HCT116 (cell line): ENCODE data around the gene ELMO2. TPM values are rescaled to one million over a fixed set of nuclear protein-coding genes. Genes with fewer than 3 reads are reported as not detected.

Experiments
- ATAC-seq: fragments of 200-7000 bp; cut with Tn5 transposase; 2 replicates; pipeline ENCODE4 v1.9.1; 2020; ENCODE audit warnings: mild to moderate bottlenecking, moderate library complexity
- BruUV-seq: library from RNA; stranded (reverse); fragments of 400-500 nt; replicated peaks from 2 replicates; lab custom pipeline; 2021; lab: Mats Ljungman, UMichigan
- CTCF ChIA-PET: fragments of 300-600 bp; sonication (Branson Sonifier 250); formaldehyde crosslinking; loops from one replicate; lab custom pipeline; 2021; ENCODE audit warnings: antibody characterized with exemption; lab: Charles Lee
- POLR2A ChIA-PET: fragments of 300-600, 350-600 bp; sonication (Branson Sonifier 250); formaldehyde crosslinking; loops from one replicate; lab custom pipeline; 2021; ENCODE audit warnings: antibody characterized with exemption; lab: Charles Lee
- RAD21 ChIA-PET, 2 experiments: fragments of 300-600 bp; sonication (Branson Sonifier 250); formaldehyde crosslinking; loops; one replicate each; lab custom pipeline; 2023; ENCODE audit warnings: low total read pairs in 2 of 2; ENCODE audit not compliant: uncharacterized antibody in 2 of 2, unreplicated experiment in 2 of 2, low non-redundant PET in 1 of 2; lab: Charles Lee
- DNase-seq: peaks from one replicate; pipeline ENCODE4 v3.0.0-alpha.2; 2010; ENCODE audit warnings: low read depth, low spot score
- H2AFZ ChIP-seq: fragments of 200-600 bp; shearing (Covaris generic), sonication (generic); 2 replicates; pipeline ENCODE4 v1.6.1; 2017; ENCODE audit warnings: low read depth, mixed run types, mixed read lengths, antibody characterized with exemption, low read length; ENCODE audit not compliant: poor library complexity, severe bottlenecking
- H3K27ac ChIP-seq: 2 replicates; pipeline ENCODE4 v1.5.1; 2012; ENCODE audit warnings: low read depth, low read length
- H3K27me3 ChIP-seq: fragments of 200-600 bp; sonication (generic); 2 replicates; pipeline ENCODE4 v1.6.1; 2016; ENCODE audit warnings: mixed run types, low read length, mixed read lengths; ENCODE audit not compliant: insufficient read depth
- H3K36me3 ChIP-seq, 2 experiments: fragments of 200-500 bp in 1 of 2; fragments of 200-600 bp in 1 of 2; sonication (Bioruptor generic) in 1 of 2; sonication (generic) in 1 of 2; 2 replicates each; pipeline versions ENCODE4 v1.5.1 to v1.6.1; 2014 to 2016; ENCODE audit warnings: low read length in 2 of 2, inconsistent platforms in 1 of 2, mixed read lengths in 1 of 2, mixed run types in 1 of 2; ENCODE audit not compliant: insufficient read depth in 2 of 2, control insufficient read depth in 1 of 2
- H3K4me1 ChIP-seq, 2 experiments: fragments of 200-600 bp in 1 of 2; sonication (generic) in 1 of 2; 2 replicates each; pipeline versions ENCODE4 v1.5.1 to v1.6.1; 2012 to 2017; ENCODE audit warnings: low read length in 2 of 2, inconsistent platforms in 1 of 2, mild to moderate bottlenecking in 1 of 2, mixed read lengths in 1 of 2, mixed run types in 1 of 2, moderate library complexity in 1 of 2; ENCODE audit not compliant: insufficient read depth in 2 of 2, control insufficient read depth in 1 of 2
- H3K4me2 ChIP-seq: fragments of 200-600 bp; sonication (generic); 2 replicates; pipeline ENCODE4 v1.6.1; 2017; ENCODE audit warnings: mixed run types, low read length, mixed read lengths
- H3K4me3 ChIP-seq, 2 experiments: fragments of 200-600 bp in 1 of 2; sonication (generic) in 1 of 2; replicated peaks in 1 of 2; 2 replicates each; pipeline ENCODE4 v1.5.1; 2011 to 2016; ENCODE audit warnings: low read length in 2 of 2, control low read depth in 1 of 2, low read depth in 1 of 2, mild to moderate bottlenecking in 1 of 2, mixed read lengths in 1 of 2, mixed run types in 1 of 2
- H3K79me2 ChIP-seq: fragments of 200-600 bp; sonication (generic); 2 replicates; pipeline ENCODE4 v1.6.1; 2017; ENCODE audit warnings: mild to moderate bottlenecking, mixed run types, low read length, moderate library complexity, mixed read lengths; ENCODE audit not compliant: insufficient read depth
- H3K9ac ChIP-seq: fragments of 200-600 bp; sonication (generic); 2 replicates; pipeline ENCODE4 v1.6.1; 2016; ENCODE audit warnings: low read length, mixed read lengths
- H3K9me2 ChIP-seq: fragments of 200-600 bp; sonication (generic), shearing (Covaris generic); 2 replicates; pipeline ENCODE4 v1.6.1; 2017; ENCODE audit warnings: mixed run types, mild to moderate bottlenecking, moderate library complexity; ENCODE audit not compliant: insufficient read depth
- H3K9me3 ChIP-seq, 2 experiments: fragments of 200-500 bp in 1 of 2; fragments of 200-600 bp in 1 of 2; sonication (Bioruptor generic) in 1 of 2; sonication (generic) in 1 of 2; 2 replicates each; pipeline ENCODE4 v1.6.1; 2014 to 2017; ENCODE audit warnings: low read length in 2 of 2, mixed read lengths in 2 of 2, inconsistent platforms in 1 of 2, low read depth in 1 of 2, mild to moderate bottlenecking in 1 of 2, mixed run types in 1 of 2, moderate library complexity in 1 of 2; ENCODE audit not compliant: control insufficient read depth in 1 of 2, insufficient read depth in 1 of 2
- H4K20me1 ChIP-seq: fragments of 200-600 bp; sonication (generic), shearing (Covaris generic); 2 replicates; pipeline ENCODE4 v1.6.1; 2017; ENCODE audit warnings: mixed run types, mild to moderate bottlenecking, moderate library complexity; ENCODE audit not compliant: insufficient read depth
- EGR1 ChIP-seq: IDR thresholded peaks from 2 replicates; pipeline ENCODE4 v1.6.1; 2012; ENCODE audit warnings: low read depth
- EZH2 ChIP-seq: fragments of 200-600 bp; sonication (generic); IDR thresholded peaks from 2 replicates; pipeline ENCODE4 v1.6.1; 2017; ENCODE audit warnings: antibody characterized with exemption, mixed run types
- EZH2phosphoT487 ChIP-seq: fragments of 200-600 bp; IDR thresholded peaks from 2 replicates; pipeline ENCODE4 v1.6.1; 2018; ENCODE audit warnings: antibody characterized with exemption, borderline replicate concordance
- JUND ChIP-seq: IDR thresholded peaks from 2 replicates; pipeline ENCODE4 v1.6.1; 2012
- MAX ChIP-seq: IDR thresholded peaks from 2 replicates; pipeline ENCODE4 v1.6.1; 2012
- POLR2A ChIP-seq: IDR thresholded peaks from 2 replicates; pipeline ENCODE4 v1.7.0; 2011; ENCODE audit warnings: borderline replicate concordance; ENCODE audit not compliant: insufficient read depth, insufficient read length; ENCODE audit errors: extremely low read depth
- POLR2AphosphoS5 ChIP-seq: IDR thresholded peaks from 2 replicates; pipeline ENCODE4 v1.6.1; 2011; ENCODE audit warnings: mild to moderate bottlenecking, low read depth, low read length, moderate library complexity
- RAD21 ChIP-seq: IDR thresholded peaks from 2 replicates; pipeline ENCODE4 v1.6.1; 2012; ENCODE audit warnings: low read depth, mild to moderate bottlenecking
- SIN3A ChIP-seq: IDR thresholded peaks from 2 replicates; pipeline ENCODE4 v1.6.1; 2012; ENCODE audit warnings: low read depth
- SP1 ChIP-seq: IDR thresholded peaks from 2 replicates; pipeline ENCODE4 v1.6.1; 2012; ENCODE audit warnings: low read depth
- TCF7L2 ChIP-seq: IDR thresholded peaks from 2 replicates; pipeline ENCODE4 v1.7.0; 2011; ENCODE audit warnings: borderline replicate concordance, inconsistent platforms; ENCODE audit not compliant: insufficient read depth, insufficient read length; ENCODE audit errors: extremely low read depth
- ZBTB33 ChIP-seq: IDR thresholded peaks from 2 replicates; pipeline ENCODE4 v1.6.1; 2011; ENCODE audit warnings: mild to moderate bottlenecking, low read length, moderate library complexity; ENCODE audit not compliant: insufficient replicate concordance; ENCODE audit errors: extremely low read depth
- ZFX ChIP-seq: fragments of 450-650 bp; IDR thresholded peaks from 2 replicates; pipeline ENCODE4 v1.6.1; 2017
- ZNF274 ChIP-seq: fragments of 200-500 bp; sonication (Bioruptor generic); IDR thresholded peaks from 2 replicates; pipeline ENCODE4 v1.6.1; 2014; ENCODE audit warnings: mild to moderate bottlenecking, low read depth, low read length, inconsistent platforms
- intact Hi-C: fragments of 100-400 bp; cut with micrococcal nuclease; formaldehyde crosslinking; loops from 2 replicates; pipeline ENCODE4 v1.10.0; 2022
- total RNA-seq: library from RNA; stranded (reverse); gene quantifications from one replicate; pipeline ENCODE4 v1.2.1, GENCODE V29; 2021; ENCODE audit not compliant: unreplicated experiment
- TF ChIP-seq, protein P1 (sequence below), 3 experiments: fragments of 200-600 bp in 1 of 3; sonication (generic) in 1 of 3; IDR thresholded peaks in 2 of 3; conservative IDR thresholded peaks in 1 of 3; 2 replicates each; pipeline ENCODE4 v1.5.1; 2012 to 2017; ENCODE audit warnings: low read depth in 2 of 3, low read length in 2 of 3, antibody characterized with exemption in 1 of 3, borderline replicate concordance in 1 of 3, control low read depth in 1 of 3, mild to moderate bottlenecking in 1 of 3, mixed read lengths in 1 of 3, mixed run types in 1 of 3, moderate library complexity in 1 of 3; ENCODE audit not compliant: insufficient read depth in 1 of 3
- TF ChIP-seq, protein P2 (sequence below): IDR thresholded peaks from 2 replicates; pipeline ENCODE4 v1.6.1; 2012; ENCODE audit warnings: low read depth
- TF ChIP-seq, protein P3 (sequence below): IDR thresholded peaks from 2 replicates; pipeline ENCODE4 v1.6.1; 2012

ELMO2 gene
- total RNA-seq, 1 experiment from 2014 or later: 22.9 TPM

DNA sequence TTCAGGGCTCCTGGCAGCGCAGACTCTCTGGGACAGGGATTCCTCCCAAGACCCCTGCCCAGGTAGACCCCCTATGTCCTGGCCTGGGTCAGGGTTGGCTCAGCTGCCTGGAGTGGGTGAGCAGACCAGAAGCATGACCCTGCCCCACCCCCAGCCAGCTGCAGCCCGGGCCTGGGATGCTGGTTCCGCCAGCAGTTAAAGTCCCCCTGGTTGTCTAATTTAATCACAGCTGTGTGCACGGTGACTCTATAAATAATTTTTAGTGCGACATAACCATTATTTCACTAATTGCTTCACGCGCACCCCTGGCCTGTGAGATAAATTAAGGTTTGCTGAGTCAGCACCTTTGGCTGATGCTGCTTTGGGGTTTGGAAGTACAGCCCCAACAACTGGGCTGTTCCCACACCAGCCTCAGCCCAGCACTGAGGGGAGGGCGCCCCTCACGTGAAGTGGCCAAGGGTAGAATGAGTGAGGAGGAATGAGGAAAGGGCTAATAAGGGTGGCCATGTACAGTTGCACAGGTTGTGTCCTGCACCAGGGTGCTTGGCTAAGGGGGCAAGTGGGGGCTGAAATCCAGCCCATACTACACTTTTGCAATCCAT is 72.0 kb downstream of the ELMO2 start:
- no peak overlapping the region for H2AFZ ChIP-seq
- H3K9me2 ChIP-seq: no peaks in the 10 kb centered on the region
- ChIA-PET POLR2A (no interaction called here), CTCF (interaction anchor here (2.0 kb wide), 1 partner anchor 28 kb away, joined by 5 read pairs; no protein-coding TSS in a partner anchor), RAD21 (no interaction called here)
- no peak for DNase-seq
- no peaks in the 10 kb centered on the region for H4K20me1 ChIP-seq
- H3K9ac ChIP-seq: no peak overlapping the region
- H3K27ac ChIP-seq: no peak overlapping the region
- no peak overlapping the region for H3K4me2 ChIP-seq
- peaks cover 0 to 5% of the 10 kb centered on the region in 2 experiments; a peak in 1 of 4 replicates for H3K4me1 ChIP-seq
- H3K27me3 ChIP-seq: peaks cover 8% of the 10 kb centered on the region; the same call in 1 of the 2 replicates
- no peaks in the 10 kb centered on the region for H3K79me2 ChIP-seq
- TF ChIP-seq MAX: no peak
- no peak for TF ChIP-seq RAD21
- no peak for TF ChIP-seq ZNF274
- TF ChIP-seq, protein P1, sequence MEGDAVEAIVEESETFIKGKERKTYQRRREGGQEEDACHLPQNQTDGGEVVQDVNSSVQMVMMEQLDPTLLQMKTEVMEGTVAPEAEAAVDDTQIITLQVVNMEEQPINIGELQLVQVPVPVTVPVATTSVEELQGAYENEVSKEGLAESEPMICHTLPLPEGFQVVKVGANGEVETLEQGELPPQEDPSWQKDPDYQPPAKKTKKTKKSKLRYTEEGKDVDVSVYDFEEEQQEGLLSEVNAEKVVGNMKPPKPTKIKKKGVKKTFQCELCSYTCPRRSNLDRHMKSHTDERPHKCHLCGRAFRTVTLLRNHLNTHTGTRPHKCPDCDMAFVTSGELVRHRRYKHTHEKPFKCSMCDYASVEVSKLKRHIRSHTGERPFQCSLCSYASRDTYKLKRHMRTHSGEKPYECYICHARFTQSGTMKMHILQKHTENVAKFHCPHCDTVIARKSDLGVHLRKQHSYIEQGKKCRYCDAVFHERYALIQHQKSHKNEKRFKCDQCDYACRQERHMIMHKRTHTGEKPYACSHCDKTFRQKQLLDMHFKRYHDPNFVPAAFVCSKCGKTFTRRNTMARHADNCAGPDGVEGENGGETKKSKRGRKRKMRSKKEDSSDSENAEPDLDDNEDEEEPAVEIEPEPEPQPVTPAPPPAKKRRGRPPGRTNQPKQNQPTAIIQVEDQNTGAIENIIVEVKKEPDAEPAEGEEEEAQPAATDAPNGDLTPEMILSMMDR (IDR thresholded peaks at IDR 0.05 in 2 of 3, conservative IDR thresholded peaks at IDR 0.05 in 1 of 3; ENCODE audit: borderline replicate concordance in 1 of 3, insufficient read depth in 1 of 3, low read depth in 2 of 3, low read length in 2 of 3): no peak
- no peak for TF ChIP-seq TCF7L2
- TF ChIP-seq EGR1: no peak
- TF ChIP-seq, protein P2, sequence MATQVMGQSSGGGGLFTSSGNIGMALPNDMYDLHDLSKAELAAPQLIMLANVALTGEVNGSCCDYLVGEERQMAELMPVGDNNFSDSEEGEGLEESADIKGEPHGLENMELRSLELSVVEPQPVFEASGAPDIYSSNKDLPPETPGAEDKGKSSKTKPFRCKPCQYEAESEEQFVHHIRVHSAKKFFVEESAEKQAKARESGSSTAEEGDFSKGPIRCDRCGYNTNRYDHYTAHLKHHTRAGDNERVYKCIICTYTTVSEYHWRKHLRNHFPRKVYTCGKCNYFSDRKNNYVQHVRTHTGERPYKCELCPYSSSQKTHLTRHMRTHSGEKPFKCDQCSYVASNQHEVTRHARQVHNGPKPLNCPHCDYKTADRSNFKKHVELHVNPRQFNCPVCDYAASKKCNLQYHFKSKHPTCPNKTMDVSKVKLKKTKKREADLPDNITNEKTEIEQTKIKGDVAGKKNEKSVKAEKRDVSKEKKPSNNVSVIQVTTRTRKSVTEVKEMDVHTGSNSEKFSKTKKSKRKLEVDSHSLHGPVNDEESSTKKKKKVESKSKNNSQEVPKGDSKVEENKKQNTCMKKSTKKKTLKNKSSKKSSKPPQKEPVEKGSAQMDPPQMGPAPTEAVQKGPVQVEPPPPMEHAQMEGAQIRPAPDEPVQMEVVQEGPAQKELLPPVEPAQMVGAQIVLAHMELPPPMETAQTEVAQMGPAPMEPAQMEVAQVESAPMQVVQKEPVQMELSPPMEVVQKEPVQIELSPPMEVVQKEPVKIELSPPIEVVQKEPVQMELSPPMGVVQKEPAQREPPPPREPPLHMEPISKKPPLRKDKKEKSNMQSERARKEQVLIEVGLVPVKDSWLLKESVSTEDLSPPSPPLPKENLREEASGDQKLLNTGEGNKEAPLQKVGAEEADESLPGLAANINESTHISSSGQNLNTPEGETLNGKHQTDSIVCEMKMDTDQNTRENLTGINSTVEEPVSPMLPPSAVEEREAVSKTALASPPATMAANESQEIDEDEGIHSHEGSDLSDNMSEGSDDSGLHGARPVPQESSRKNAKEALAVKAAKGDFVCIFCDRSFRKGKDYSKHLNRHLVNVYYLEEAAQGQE: no peak
- no peak for TF ChIP-seq EZH2phosphoT487
- no peak for TF ChIP-seq ZBTB33
- TF ChIP-seq, protein P3, sequence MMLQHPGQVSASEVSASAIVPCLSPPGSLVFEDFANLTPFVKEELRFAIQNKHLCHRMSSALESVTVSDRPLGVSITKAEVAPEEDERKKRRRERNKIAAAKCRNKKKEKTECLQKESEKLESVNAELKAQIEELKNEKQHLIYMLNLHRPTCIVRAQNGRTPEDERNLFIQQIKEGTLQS: no peak
- TF ChIP-seq POLR2A: no peak
- TF ChIP-seq POLR2AphosphoS5: no peak
- no peak for TF ChIP-seq SIN3A
- TF ChIP-seq SP1: no peak
- TF ChIP-seq ZFX: no peak
- no peak for TF ChIP-seq EZH2
- no peak for TF ChIP-seq JUND
- BruUV-seq: no TSS peak
- H3K4me3 ChIP-seq: no peak overlapping the region
- no peaks in the 10 kb centered on the region for H3K9me3 ChIP-seq
- ATAC-seq: no peak
- intact Hi-C loops: no loop called here
- H3K36me3 ChIP-seq: no peaks in the 10 kb centered on the region
